H1 (cell line): ENCODE results near the gene PEX12. TPM values are rescaled to one million over a fixed set of nuclear protein-coding genes. Genes with fewer than 3 reads are reported as not detected.

Source experiments
- SIX5 ChIP-seq: IDR thresholded peaks from 2 replicates; pipeline ENCODE4 v1.6.1; 2011; ENCODE audit warnings: mild to moderate bottlenecking, low read depth, low read length
- SP2 ChIP-seq: IDR thresholded peaks from 2 replicates; pipeline ENCODE4 v1.6.1; 2012; ENCODE audit warnings: mild to moderate bottlenecking, low read length, inconsistent platforms
- TAF1 ChIP-seq: IDR thresholded peaks from 2 replicates; pipeline ENCODE4 v1.6.1; 2011; ENCODE audit warnings: mild to moderate bottlenecking, low read depth, low read length
- polyA plus RNA-seq, 7 experiments: library from polyadenylated mRNA; depleted of rRNA in 3 of 7; stranded (reverse) in 5 of 7; unstranded in 2 of 7; fragments of >200 nt in 5 of 7; fragments of 200-250 nt in 2 of 7; gene quantifications; 1 replicate in 5 of 7; 2 replicates in 1 of 7; 4 replicates in 1 of 7; pipeline versions ENCODE4 v1.2.1 to v1.2.3, GENCODE V29; 2011 to 2013; ENCODE audit warnings: missing spikeins in 2 of 7, mixed read lengths in 2 of 7
- total RNA-seq: library from RNA; stranded (reverse); fragmentation: NEBNext Ultra II Directional; extraction: Animal tissue kit (Norgen Biotek cat#: 25700); gene quantifications from 2 replicates; pipeline ENCODE4 v1.2.1, GENCODE V29; 2021

Gene PEX12
- total and polyA plus RNA-seq, 2 of the 8 experiments (the other 6 are each of a cell fraction or from before 2014, with no cell fraction given): 3.0 to 5.9 TPM

DNA sequence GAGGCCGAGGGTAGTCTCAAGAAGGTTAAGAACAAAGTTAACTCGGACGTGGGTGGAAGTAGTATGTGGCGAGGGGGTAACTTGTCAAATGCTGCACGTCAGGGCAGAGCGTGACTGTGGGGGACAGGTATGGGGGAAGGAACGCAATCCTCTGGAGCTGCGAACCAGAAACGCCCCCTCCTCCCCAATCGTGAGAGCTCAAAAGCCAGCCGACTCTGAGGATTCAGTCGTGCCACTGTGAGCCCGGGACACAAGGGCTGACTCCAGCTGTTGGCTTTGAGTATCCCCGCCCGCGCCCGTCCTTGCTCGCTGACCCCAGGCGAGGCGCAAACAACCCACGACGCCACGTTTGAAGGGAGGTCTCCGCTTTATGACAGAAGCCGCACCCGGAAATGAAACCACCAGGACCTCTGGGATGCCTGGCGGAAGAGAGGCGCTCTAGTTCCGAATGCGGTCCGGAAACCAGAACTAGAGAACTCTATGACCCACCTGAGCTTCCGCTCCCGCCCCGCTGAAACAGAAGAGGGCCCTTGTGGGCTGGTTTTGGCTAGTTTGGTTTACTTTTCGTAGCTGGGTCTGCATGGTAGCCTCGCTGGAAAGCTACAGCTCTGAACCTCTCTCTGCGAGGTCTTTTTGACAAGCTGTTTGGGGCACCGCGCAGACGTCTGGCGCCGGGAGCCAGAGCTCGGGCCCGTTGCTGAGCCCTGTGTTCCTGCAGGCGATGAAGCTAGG is at the start of gene PEX12 (continued):
- no peak for TF ChIP-seq SIX5
- TF ChIP-seq SP2: peak; percentile 51; the same call in 1 of the 2 replicates
- TF ChIP-seq TAF1: peak; percentile 92; the same call in 1 of the 2 replicates
